Liver (tissue), 9 donors: ENCODE measurements around the gene RAP1GAP2. TPM values are rescaled to one million over a fixed set of nuclear protein-coding genes. Genes with fewer than 3 reads are reported as not detected.

Source experiments
- DNase-seq: peaks from one replicate; pipeline ENCODE4 v3.0.0-alpha.2; 2017; ENCODE audit warnings: low spot score
- H3K27ac ChIP-seq, 2 donors: one replicate each; pipeline ENCODE4 v1.7.0; 2013; ENCODE audit warnings: inconsistent platforms in 2 of 2, low read length in 2 of 2, control low read depth in 1 of 2, low read depth in 1 of 2, mild to moderate bottlenecking in 1 of 2
- H3K27me3 ChIP-seq, 4 donors: one replicate each; pipeline versions ENCODE4 v1.6.1 to v1.7.0; 2013; ENCODE audit warnings: low read length in 3 of 4, inconsistent platforms in 1 of 4, mild to moderate bottlenecking in 1 of 4, moderate library complexity in 1 of 4; ENCODE audit not compliant: control insufficient read depth in 4 of 4, insufficient read depth in 4 of 4
- H3K36me3 ChIP-seq, 4 donors: one replicate each; pipeline versions ENCODE4 v1.6.1 to v1.7.0; 2013; ENCODE audit warnings: low read length in 3 of 4, mild to moderate bottlenecking in 3 of 4, low read depth in 1 of 4, moderate library complexity in 1 of 4; ENCODE audit not compliant: control insufficient read depth in 4 of 4, insufficient read depth in 3 of 4
- H3K4me1 ChIP-seq, 4 donors: one replicate each; pipeline versions ENCODE4 v1.6.1 to v1.7.0; 2013; ENCODE audit warnings: low read length in 3 of 4, mild to moderate bottlenecking in 3 of 4, moderate library complexity in 1 of 4; ENCODE audit not compliant: control insufficient read depth in 4 of 4, insufficient read depth in 4 of 4
- H3K4me3 ChIP-seq, 3 donors: one replicate each; pipeline versions ENCODE4 v1.6.1 to v1.7.0; 2013; ENCODE audit warnings: low read length in 3 of 3, control low read depth in 1 of 3, low read depth in 1 of 3, mild to moderate bottlenecking in 1 of 3
- H3K9ac ChIP-seq, 2 donors: one replicate each; pipeline ENCODE4 v1.7.0; 2013; ENCODE audit warnings: low read length in 2 of 2, mild to moderate bottlenecking in 2 of 2, moderate library complexity in 2 of 2, control low read depth in 1 of 2, low read depth in 1 of 2
- H3K9me3 ChIP-seq, 4 donors: one replicate each; pipeline versions ENCODE4 v1.6.1 to v1.7.0; 2013; ENCODE audit warnings: low read length in 3 of 4; ENCODE audit not compliant: control insufficient read depth in 4 of 4
- ATF3 ChIP-seq: IDR thresholded peaks from 2 replicates; pipeline ENCODE4 v1.6.1; 2016; ENCODE audit warnings: antibody characterized with exemption
- EGR1 ChIP-seq, 2 donors: IDR thresholded peaks; 2 replicates each; pipeline ENCODE4 v1.6.1; 2016 to 2018; ENCODE audit warnings: antibody characterized with exemption in 2 of 2, low read depth in 2 of 2
- FOXA1 ChIP-seq: IDR thresholded peaks from 2 replicates; pipeline ENCODE4 v1.6.1; 2016; ENCODE audit warnings: antibody characterized with exemption
- FOXA2 ChIP-seq: IDR thresholded peaks from 2 replicates; pipeline ENCODE4 v1.6.1; 2016; ENCODE audit warnings: antibody characterized with exemption
- GABPA ChIP-seq, 2 donors: IDR thresholded peaks in 1 of 2; conservative IDR thresholded peaks in 1 of 2; 2 replicates each; pipeline ENCODE4 v1.6.1; 2016; ENCODE audit warnings: antibody characterized with exemption in 2 of 2, mild to moderate bottlenecking in 1 of 2, moderate library complexity in 1 of 2
- HNF4A ChIP-seq, 2 donors: conservative IDR thresholded peaks; 2 replicates each; pipeline ENCODE4 v1.6.1; 2016; ENCODE audit warnings: antibody characterized with exemption in 2 of 2, mild to moderate bottlenecking in 2 of 2
- HNF4G ChIP-seq: IDR thresholded peaks from 2 replicates; pipeline ENCODE4 v1.6.1; 2016; ENCODE audit warnings: antibody characterized with exemption
- JUND ChIP-seq, 2 donors: IDR thresholded peaks; 2 replicates each; pipeline ENCODE4 v1.6.1; 2016; ENCODE audit warnings: antibody characterized with exemption in 2 of 2
- MAX ChIP-seq: IDR thresholded peaks from 2 replicates; pipeline ENCODE4 v1.6.1; 2016; ENCODE audit warnings: antibody characterized with exemption
- NR2F2 ChIP-seq: IDR thresholded peaks from 2 replicates; pipeline ENCODE4 v1.6.1; 2016; ENCODE audit warnings: antibody characterized with exemption
- RAD21 ChIP-seq, 2 donors: IDR thresholded peaks; 2 replicates each; pipeline ENCODE4 v1.6.1; 2016; ENCODE audit warnings: antibody characterized with exemption in 2 of 2, mild to moderate bottlenecking in 2 of 2
- RXRA ChIP-seq, 2 donors: IDR thresholded peaks; 2 replicates each; pipeline ENCODE4 v1.6.1; 2017 to 2018; ENCODE audit warnings: antibody characterized with exemption in 2 of 2, mild to moderate bottlenecking in 1 of 2
- SP1 ChIP-seq: IDR thresholded peaks from 2 replicates; pipeline ENCODE4 v1.6.1; 2018; ENCODE audit warnings: antibody characterized with exemption, mild to moderate bottlenecking
- TAF1 ChIP-seq: conservative IDR thresholded peaks from 2 replicates; pipeline ENCODE4 v1.6.1; 2016; ENCODE audit warnings: antibody characterized with exemption, mild to moderate bottlenecking
- YY1 ChIP-seq: IDR thresholded peaks from 2 replicates; pipeline ENCODE4 v1.6.1; 2016; ENCODE audit warnings: antibody characterized with exemption, mild to moderate bottlenecking
- ZBTB33 ChIP-seq: IDR thresholded peaks from 2 replicates; pipeline ENCODE4 v1.6.1; 2016; ENCODE audit warnings: antibody characterized with exemption
- WGBS: extraction: QIAGEN DNeasy Blood & Tissue Kit; methylation state at CpG from one replicate; pipeline ENCODE4 v1.1.7; 2013; 5-methylcytosine and 5-hydroxymethylcytosine counted together
- polyA plus RNA-seq, 2 donors: library from polyadenylated mRNA; stranded (reverse) in 1 of 2; unstranded in 1 of 2; fragments of 200-250 nt in 1 of 2; fragments of >200 nt in 1 of 2; fragmentation: Nextera tagmentation in 1 of 2; extraction: Ambion mirVana in 1 of 2; gene quantifications; one replicate each; pipeline versions ENCODE4 v1.2.1 to v1.2.3, GENCODE V29; 2013 to 2015
- total RNA-seq, 2 donors: library from RNA; depleted of rRNA; stranded (reverse); fragments of >200 nt; gene quantifications; one replicate each; pipeline ENCODE4 v1.2.3, GENCODE V29; 2014
- TF ChIP-seq, protein P1 (sequence below): IDR thresholded peaks from 2 replicates; pipeline ENCODE4 v1.6.1; 2016; ENCODE audit warnings: antibody characterized with exemption, mild to moderate bottlenecking
- donor health status: healthy.
- donor health status: healthy.
- donor health status: healthy.
- donor health status: healthy.
- donor health status: healthy.

Gene RAP1GAP2
- total and polyA plus RNA-seq, 4 donors = 0.56 to 1.7 (median 1.1) TPM

GRCh38 chr17:2916461-2916860 is 120.2 kb downstream of the RAP1GAP2 start (continued):
- no peak for TF ChIP-seq HNF4G
- no peak for TF ChIP-seq ZBTB33
- TF ChIP-seq RXRA (IDR thresholded peaks at IDR 0.05) = no peak
- TF ChIP-seq SP1 = no peak
- TF ChIP-seq ATF3 = no peak
- no peak for TF ChIP-seq NR2F2
- TF ChIP-seq RAD21 (IDR thresholded peaks at IDR 0.05) = no peak
- TF ChIP-seq MAX = no peak
- no peak for TF ChIP-seq EGR1 (IDR thresholded peaks at IDR 0.05; ENCODE audit: low read depth in 2 of 2)
- no peak for TF ChIP-seq YY1

DNA sequence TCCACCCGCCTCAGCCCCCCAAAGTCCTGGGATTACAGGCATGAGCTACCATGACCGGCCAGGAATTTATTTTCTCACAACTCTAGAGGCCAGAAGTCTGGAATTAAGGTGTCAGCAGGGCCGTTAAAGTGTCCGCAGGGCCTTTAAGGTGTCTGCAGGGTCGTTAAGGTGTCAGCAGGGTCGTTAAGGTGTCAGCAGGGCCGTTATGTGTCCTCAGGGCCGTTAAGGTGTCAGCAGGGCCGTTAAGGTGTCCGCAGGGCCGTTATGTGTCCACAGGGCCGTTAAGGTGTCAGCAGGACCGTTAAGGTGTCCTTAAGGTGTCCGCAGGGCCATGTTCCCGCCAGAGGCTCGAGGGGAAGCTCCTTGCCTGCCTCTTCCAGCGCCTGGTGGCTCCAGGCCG is 125.2 kb downstream of the RAP1GAP2 start:
- Histone ChIP-seq H3K4me3 (no peak overlapping the region), H3K9ac (no peak overlapping the region), H3K27ac (no peak overlapping the region), H3K4me1 (no peaks in the 10 kb centered on the region), H3K27me3 (no peaks in the 10 kb centered on the region), H3K36me3 (no peaks in the 10 kb centered on the region), H3K9me3 (no peaks in the 10 kb centered on the region)
- TF ChIP-seq JUND (IDR thresholded peaks at IDR 0.05) (no peak), FOXA2 (no peak), GABPA (IDR thresholded peaks at IDR 0.05 in 1 of 2, conservative IDR thresholded peaks at IDR 0.05 in 1 of 2) (no peak), ATF3 (no peak)
- no peak for DNase-seq
- 83% methylated on average over 18 of the region's 18 CpGs for WGBS

- 57% methylated on average over 10 of the region's 10 CpGs for WGBS
- no peak overlapping the region for H3K27ac ChIP-seq
- TF ChIP-seq, protein P1, sequence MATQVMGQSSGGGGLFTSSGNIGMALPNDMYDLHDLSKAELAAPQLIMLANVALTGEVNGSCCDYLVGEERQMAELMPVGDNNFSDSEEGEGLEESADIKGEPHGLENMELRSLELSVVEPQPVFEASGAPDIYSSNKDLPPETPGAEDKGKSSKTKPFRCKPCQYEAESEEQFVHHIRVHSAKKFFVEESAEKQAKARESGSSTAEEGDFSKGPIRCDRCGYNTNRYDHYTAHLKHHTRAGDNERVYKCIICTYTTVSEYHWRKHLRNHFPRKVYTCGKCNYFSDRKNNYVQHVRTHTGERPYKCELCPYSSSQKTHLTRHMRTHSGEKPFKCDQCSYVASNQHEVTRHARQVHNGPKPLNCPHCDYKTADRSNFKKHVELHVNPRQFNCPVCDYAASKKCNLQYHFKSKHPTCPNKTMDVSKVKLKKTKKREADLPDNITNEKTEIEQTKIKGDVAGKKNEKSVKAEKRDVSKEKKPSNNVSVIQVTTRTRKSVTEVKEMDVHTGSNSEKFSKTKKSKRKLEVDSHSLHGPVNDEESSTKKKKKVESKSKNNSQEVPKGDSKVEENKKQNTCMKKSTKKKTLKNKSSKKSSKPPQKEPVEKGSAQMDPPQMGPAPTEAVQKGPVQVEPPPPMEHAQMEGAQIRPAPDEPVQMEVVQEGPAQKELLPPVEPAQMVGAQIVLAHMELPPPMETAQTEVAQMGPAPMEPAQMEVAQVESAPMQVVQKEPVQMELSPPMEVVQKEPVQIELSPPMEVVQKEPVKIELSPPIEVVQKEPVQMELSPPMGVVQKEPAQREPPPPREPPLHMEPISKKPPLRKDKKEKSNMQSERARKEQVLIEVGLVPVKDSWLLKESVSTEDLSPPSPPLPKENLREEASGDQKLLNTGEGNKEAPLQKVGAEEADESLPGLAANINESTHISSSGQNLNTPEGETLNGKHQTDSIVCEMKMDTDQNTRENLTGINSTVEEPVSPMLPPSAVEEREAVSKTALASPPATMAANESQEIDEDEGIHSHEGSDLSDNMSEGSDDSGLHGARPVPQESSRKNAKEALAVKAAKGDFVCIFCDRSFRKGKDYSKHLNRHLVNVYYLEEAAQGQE = no peak
- no peak for TF ChIP-seq SP1
- no peak for TF ChIP-seq RAD21 (IDR thresholded peaks at IDR 0.05)
- no peak for TF ChIP-seq YY1
- no peak for TF ChIP-seq ZBTB33
- no peak for TF ChIP-seq ATF3
- no peak for TF ChIP-seq EGR1 (IDR thresholded peaks at IDR 0.05; ENCODE audit: low read depth in 2 of 2)
- no peak for TF ChIP-seq MAX
- no peak for TF ChIP-seq FOXA2
- TF ChIP-seq JUND (IDR thresholded peaks at IDR 0.05) = no peak
- no peak for TF ChIP-seq HNF4A (conservative IDR thresholded peaks at IDR 0.05)
- TF ChIP-seq GABPA (IDR thresholded peaks at IDR 0.05 in 1 of 2, conservative IDR thresholded peaks at IDR 0.05 in 1 of 2) = no peak
- TF ChIP-seq TAF1 = no peak
- TF ChIP-seq FOXA1 = no peak
- H3K36me3 ChIP-seq = no peaks in the 10 kb centered on the region
- no peaks in the 10 kb centered on the region for H3K4me1 ChIP-seq
- H3K9ac ChIP-seq = no peak overlapping the region
- H3K27me3 ChIP-seq = no peaks in the 10 kb centered on the region
- no peak overlapping the region for H3K4me3 ChIP-seq
- no peak for DNase-seq
- no peaks in the 10 kb centered on the region for H3K9me3 ChIP-seq
Observed at GRCh38 chr17:2924211-2924610, 128.0 kb downstream of the RAP1GAP2 start.
